HG02973 (cell line): ENCODE results near the gene EPN2.
"Not testable (repeated sequence)": the region's sequence is repeated elsewhere in the genome, so short reads cannot be mapped to it uniquely, and the experiment has no call there.

Source experiments
- ATAC-seq: cut with Tn5 transposase; IDR thresholded peaks from one replicate; pipeline ENCODE4 v1.9.1; 2021; ENCODE audit warnings: moderate library complexity; ENCODE audit not compliant: unreplicated experiment

EPN2 gene

DNA sequence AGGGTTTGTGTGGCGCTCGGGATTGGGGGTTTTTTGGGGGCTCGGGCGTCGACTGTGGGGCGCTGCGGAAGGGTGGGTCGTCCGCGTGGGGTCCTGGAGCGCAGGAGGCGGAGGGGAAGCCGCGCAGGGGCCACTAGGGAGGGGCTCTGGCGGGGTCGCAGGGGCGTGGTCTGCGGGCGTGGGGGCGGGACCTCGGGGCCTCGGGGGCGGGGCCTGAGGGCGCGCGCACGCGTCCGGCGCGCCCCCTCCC is at the start of gene EPN2:
Gene EPN2 (plus strand): TSS at position 228 of the 250 bp plus-strand sequence. CDS start 45,754 bp downstream, outside the sequence.
- ATAC-seq = not testable (repeated sequence)

DNA sequence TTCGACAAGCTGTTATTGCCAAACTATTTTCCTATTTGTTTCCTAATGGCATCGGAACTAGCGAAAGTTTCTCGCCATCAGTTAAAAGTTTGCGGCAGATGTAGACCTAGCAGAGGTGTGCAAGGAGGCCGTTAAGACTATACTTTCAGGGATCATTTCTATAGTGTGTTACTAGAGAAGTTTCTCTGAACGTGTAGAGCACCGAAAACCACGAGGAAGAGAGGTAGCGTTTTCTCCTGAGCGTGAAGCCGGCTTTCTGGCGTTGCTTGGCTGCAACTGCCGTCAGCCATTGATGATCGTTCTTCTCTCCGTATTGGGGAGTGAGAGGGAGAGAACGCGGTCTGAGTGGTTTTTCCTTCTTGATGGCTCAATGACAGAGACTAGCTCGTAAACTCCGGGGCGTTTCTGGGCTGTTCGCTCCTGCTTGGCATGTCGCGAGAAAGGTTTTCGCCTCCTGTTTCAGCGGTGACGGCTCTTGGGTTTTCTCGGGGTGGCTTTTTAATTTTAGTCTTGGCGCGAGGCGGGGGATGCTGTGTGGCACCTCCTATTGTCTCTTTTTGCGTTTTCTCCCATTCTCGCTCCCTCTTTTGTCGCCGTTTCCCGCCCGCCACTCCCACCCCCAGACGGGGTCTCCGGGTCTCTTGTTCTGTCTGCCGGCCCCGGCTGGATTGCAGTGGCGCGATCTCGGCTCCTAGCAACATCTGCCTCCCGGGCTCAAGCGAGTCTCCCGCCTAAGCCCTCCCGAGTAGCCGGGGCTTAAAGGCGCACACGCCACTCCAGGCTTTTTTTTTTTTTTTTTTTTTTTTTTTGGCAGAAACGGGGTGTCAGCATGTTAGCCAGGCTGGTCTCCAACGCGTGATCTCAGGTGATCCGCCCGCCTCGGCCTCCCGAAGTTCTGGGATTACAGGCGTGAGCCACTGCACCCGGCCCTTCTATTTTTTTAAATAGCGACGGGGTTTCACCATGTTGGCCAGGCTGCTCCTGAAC is 49.0 kb upstream of the EPN2 start:
- peak; percentile 34 for ATAC-seq

DNA sequence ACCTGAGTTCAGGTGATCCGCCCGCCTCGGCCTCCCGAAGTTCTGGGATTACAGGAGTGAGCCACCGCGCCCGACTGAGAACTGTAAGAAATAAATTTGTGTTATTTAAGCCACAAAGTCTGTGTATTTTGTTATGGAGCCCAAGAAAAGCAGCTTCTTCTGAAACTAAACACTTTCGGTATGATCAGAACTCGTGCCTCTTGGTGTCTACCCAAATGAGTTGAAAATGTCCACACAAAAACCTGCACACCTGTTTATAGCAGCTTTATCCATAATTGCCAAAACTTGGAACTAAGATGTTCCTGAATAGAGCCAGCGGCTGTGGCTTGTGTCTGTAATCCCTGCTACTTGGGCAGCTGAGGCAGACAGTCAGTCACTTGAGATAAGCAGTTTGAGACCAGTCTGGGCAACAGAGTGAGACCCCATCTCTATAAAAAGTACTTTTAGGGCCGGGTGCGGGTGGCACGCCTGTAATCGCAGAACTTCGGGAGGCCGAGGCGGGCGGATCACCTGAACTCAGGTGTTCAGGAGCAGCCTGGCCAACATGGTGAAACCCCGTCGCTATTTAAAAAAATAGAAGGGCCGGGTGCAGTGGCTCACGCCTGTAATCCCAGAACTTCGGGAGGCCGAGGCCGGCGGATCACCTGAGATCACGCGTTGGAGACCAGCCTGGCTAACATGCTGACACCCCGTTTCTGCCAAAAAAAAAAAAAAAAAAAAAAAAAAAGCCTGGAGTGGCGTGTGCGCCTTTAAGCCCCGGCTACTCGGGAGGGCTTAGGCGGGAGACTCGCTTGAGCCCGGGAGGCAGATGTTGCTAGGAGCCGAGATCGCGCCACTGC is 48.1 kb upstream of the EPN2 start:
- peak; percentile 67 for ATAC-seq

DNA sequence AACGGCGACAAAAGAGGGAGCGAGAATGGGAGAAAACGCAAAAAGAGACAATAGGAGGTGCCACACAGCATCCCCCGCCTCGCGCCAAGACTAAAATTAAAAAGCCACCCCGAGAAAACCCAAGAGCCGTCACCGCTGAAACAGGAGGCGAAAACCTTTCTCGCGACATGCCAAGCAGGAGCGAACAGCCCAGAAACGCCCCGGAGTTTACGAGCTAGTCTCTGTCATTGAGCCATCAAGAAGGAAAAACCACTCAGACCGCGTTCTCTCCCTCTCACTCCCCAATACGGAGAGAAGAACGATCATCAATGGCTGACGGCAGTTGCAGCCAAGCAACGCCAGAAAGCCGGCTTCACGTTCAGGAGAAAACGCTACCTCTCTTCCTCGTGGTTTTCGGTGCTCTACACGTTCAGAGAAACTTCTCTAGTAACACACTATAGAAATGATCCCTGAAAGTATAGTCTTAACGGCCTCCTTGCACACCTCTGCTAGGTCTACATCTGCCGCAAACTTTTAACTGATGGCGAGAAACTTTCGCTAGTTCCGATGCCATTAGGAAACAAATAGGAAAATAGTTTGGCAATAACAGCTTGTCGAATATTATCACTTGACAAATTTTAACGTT is 47.3 kb upstream of the EPN2 start:
- ATAC-seq = not testable (repeated sequence)

DNA sequence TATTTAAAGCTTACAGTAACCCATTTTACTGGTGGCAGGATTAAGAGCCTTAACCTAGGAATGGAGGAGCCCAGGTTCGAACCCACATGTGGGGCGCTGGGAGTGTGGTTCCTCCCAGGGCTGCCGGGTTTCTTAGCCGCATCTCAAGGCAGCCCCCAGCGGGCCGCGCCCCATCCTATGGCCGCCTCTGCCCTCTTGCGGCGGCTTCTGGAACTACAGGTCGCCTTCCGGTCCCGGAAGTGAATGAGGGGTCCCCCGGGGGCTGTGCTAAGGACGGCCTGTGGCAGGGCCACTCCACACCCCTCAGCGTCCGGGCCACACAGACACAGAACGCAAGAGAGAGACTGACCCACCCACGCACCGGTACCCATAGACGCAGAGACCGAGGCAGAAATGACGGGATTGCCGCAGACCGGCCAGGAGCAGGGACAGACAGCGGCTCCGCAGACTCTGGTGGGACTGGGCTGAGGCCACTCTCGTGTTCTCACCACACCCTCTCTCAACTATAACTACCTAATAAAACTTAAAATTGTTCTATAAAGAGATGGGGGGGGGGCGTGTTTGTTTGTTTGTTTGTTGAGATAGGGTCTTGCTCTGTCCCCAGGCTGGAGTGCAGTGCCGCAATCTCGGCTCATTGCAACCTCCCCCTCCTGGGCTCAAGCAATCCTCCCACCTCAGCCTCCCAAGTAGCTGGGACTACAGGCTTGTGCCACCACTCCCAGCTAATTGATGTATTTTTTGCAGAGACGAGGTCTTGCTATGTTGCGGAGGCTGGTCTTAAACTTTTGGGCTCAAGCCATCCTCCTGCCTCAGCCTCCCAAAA is 40.6 kb upstream of the EPN2 start:
- ATAC-seq = peak; percentile 65

DNA sequence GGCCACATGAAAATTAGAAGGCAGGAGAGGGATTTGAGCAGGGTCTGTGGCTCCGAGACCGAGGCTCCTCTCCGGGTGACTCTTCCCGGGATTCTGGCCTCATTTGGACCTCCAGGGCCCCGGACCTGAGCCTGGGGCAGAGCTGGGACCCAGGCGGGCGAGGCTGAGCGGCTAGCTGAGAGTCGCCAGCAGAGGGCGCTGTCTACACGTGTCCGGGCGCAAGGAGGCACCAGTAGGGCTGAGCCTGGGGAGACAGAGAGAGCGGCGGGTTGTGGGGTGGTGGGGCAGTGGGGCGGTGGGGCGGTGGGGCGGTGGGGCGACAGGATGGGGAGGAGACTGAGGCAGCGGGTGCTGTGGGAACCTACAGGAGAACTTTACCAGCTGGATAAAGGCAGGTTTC is 34.7 kb upstream of the EPN2 start:
- ATAC-seq = not testable (repeated sequence)

DNA sequence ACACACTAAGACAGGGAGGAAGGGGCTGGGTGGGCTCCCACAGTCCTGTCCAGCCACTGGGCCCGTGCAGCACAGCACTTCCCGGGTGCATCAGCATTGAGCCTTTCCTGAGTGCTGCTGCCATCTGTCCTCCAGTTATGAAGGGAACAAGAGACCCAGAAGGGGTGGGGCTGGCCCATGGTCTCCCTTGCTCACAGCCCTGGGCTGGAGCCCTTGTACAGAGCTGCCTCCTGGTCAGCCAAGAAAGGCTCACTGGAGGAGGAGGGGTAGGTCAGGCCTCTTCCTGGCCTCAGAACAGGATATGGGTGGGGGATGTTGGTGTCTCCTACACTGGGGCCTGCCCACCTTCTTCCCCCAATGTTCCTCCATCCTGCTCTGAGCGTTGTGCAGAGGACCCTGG is 33.7 kb upstream of the EPN2 start:
- ATAC-seq = not testable (repeated sequence)

DNA sequence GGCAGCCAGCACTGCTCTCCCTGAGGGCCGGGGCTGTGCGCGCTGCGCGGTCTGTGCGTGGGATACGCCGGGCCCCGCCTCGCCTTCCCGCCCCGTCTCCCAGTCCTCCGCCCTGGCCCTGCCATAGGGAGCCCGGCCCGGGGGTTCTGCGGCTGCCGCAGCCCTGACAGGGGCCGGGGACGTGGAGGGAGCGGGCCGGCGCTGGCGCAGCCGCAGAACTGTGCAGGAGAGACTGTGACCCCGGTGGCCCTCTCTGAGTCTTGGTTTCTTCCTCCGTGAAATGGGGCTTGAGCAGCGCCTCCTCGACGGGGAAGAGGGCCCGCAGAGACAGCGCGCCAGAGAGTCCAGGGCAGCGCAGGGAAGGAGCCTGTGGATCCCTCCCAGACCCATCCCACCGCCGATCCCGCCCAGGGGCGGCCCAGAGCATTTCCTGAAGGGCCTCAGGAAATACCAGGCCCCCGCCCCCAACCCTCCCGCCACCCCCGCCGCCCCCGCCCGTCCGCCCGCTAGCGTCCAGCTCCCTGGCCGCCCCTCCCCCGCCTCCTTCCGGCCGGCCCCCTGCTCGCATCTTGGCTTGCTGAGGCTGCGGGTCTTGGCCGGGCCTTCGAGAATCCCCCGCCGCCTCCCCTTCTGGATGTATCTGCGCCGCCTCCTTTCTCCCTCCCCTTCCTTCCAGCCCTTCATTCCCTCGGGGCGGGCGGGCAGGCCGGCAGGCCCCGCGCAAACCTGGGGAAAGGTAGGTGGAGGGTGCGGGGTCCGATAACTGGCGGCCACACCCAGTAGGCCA is 21.9 kb upstream of the EPN2 start:
- not testable (repeated sequence) for ATAC-seq

DNA sequence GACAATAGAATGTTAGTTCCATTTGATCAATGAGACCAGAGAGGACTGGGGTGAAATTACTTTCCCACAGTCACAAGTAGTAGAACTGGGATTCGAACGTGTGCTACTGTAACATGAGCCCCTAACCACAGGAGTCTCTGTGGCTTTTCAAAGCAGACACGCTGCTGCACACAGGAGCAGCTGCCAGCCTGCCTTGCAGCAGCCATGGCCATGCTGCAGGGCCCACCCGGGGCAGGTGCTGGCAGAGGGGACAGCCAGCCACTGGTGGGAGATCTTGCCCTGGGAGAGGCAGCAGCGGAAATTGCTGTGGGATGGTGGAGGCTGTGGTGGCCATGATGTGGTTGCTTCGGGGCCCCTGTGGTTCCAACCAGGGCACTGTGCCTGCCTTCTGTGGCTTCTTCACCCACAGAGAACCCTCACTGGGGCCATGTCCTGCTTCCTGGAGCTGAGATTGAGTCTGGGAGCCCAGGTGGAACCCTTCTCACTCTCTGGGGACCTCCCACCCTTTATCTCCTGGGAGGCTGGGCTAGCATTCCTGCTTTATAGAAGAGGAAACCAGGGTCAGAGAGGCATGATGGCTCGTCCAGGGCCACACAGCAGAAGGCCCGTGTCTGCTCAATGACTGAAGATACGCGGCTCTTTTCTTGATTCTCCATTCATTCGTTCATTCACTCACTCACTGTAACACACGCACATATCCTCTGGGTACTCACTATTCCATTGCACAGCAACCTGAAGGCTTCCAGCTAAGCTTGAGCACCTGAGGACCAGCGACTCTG is 20.8 kb upstream of the EPN2 start:
- not testable (repeated sequence) for ATAC-seq

DNA sequence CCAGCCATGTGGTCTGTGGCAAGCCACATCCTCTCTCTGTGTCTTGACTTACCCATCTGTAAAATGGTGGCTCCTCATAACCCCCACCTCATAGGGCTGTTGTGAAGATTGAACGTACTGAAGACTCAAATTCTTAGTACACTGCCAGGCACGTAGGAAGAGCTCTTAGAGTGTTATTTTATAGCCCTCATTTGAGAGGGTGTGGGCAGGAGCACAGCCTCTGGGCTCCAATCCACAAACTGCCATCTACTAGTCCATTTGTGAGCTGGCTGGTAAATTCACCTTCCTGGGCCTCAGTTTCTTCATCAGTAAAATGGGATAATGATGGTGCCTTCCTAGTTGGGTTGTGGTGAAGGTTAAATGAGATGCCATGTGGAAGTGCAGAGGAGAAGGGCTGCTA is 18.3 kb upstream of the EPN2 start:
- not testable (repeated sequence) for ATAC-seq

DNA sequence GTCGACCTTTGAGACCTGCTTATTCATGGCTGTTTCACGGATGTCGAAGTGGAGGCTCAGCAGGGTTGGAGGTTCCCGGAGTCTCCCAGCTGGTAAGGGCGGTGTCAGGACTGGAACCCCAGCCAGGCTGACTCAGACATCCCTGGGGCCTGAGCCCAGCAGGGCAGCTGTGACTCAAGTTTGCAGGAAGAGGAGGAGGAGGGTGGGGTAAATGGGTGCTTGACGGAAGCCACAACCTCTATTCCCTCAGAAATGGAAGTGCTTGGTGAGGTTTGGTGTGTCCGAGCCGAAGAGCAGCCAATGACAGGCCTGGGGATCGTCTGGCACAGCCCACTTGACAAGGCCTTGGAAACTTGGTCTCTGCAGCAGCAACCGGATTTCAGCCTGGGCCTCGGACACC is 17.8 kb upstream of the EPN2 start:
- ATAC-seq = not testable (repeated sequence)

DNA sequence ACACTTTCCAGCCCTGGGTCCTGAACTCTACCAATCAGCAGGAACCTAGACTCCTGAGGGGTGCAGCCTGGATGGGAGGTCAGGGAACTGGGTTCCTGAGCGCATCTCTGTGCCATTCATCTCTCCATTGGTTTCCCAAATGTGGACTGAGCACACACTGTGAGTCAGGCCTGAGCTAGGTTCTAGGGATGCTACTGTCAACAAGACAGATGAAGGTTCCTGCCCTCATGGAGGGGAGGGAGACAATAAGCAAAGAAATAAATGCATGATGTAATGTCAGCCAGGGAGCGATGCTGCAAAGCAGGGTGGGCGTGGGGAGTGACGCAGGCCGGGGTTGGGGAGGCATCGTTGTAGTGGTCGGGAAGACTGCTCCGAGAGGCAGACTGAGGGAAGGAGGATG is 17.0 kb upstream of the EPN2 start:
- not testable (repeated sequence) for ATAC-seq

DNA sequence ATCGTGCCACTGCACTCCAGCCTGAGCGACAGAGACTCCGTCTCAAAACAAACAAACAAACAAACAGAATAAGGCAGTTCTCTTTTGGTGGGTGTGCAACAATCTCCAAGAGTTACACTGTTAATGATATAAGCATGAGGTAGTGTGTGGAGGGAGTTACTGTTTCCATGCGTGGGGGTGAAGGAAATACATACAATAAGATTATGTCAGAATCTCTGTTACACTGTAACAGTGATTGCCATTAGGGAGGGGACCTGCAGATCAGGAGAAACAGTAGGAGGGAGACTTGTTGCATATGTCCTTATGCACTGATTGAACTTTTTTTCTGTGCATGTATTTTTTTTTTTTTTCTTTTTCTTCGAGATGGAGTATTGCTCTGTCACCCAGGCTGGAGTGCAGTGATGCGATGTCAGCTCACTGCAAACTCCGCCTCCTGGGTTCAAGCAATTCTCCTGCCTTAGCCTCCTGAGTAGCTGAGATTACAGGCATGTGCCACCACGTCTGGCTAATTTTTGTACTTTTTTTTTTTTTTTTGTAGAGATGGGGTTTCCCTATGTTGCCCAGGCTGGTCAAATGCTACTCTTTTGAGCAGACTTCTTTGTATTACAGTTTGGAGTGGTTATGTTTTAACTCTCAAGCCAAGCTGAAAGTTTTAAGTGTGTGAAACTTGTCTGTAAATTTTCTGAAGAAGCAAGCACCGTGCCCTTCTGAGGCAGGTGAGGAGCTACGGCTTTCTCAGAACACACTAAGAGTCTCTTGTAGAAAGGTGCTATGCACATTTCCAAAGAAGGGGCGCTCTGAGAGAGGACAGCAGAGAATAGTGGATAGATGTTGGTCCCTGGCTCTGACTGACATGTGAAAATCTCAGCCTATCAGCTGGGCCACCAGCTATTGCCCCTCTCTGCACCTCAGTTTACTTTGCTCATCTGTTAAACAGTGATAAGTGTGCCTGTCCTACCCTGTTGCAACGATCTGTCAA is 10.3 kb upstream of the EPN2 start:
- ATAC-seq = not testable (repeated sequence)

DNA sequence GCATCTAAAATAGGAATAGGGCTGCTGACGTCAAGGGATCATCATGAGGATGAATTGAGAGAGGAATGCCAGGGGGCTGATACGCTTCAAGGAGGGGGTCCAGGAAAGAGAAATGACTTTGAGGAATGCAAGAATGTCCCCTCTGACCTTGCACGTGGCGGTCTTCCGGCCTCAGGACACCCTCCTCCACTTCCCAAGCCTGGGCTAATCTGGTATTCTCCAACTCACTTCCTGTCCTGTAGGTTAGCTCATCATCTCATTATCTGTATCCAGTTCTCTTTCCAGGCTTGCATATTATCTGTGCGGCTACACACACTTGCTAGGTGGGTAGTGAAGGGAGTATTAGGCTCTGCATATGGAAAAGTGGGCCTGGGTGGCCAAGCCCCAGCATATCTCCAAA is 2.5 kb upstream of the EPN2 start:
- ATAC-seq = not testable (repeated sequence)

DNA sequence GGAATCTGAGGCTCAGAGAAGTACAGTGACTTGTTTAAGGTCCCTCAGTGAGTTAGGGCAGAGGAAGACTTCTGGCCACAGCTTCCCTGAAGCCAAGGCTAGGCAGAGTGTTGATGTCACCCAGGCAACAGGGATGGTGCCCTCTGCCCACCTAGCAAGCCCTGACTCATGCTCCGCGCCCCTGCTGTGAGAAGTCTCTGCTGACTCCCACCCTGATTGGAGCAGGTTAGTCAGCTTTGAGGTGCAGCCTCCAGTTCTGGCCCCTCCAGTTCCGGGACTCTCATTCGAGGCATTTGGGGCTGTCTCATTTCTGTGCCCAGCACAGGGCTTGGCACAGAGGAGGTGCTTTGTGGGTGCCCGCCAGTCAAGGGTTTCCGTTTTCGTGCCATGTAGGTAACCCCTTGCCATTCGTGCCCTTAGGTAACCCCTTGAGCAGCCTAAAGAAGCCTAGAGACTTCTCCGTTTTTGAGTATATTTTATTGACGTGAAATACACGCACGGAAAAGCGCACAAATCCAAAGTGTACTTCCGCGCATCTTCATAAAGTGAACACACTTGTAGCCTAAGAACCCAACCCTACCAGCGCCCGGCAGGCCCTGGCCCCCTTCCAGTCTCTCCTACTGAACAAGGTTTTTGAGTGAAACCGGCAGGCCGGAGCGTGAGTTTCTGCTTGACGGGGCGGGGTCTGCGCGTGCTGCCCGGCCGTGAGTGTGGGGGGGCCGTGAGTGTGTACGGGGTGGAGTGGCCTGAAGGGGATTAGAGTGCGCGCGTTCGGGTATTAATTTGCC is 621 bp upstream of the EPN2 start:
- ATAC-seq = peak; percentile 45

DNA sequence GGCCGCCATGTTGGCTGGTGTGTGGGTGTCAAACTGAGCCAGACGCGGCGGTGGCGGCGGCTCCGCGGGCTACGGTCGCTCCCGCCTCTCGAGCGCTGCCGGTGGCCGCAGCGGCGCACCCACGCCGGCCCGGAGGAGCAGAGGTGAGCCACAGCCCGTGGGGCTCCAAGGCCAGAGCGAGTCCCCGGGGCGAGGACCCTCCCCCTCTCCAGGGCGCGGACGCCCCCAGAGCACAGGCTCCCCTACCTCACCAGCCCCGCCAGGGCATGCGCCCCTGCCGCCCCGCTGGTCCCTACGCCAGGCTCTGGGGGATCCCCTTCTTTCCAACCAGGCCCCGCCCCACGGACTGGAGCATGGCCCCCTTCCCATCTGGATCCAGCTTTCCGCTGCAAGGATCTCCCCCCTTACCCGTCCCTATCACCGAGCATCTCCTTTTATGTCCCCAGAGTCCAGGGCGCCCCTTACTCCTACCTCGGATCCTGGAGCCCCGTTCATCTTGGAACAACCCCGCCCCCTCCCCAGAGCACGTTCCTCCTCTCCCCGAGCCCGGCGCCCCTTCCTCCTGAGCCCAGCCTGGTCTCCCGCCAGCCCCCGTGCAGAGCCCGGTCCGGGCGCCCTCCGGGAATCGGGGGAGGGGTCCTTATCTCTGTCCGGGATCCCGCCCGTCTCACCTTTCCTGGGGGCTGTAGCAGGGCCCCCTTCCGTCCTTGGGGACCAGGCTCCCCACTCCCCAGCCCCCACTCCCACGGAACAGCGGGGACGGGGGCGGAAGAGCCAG is 412 bp downstream of the EPN2 start:
- peak; percentile 59 for ATAC-seq
